ENCODE data around the gene C4orf46.

The C4orf46 gene

DNA sequence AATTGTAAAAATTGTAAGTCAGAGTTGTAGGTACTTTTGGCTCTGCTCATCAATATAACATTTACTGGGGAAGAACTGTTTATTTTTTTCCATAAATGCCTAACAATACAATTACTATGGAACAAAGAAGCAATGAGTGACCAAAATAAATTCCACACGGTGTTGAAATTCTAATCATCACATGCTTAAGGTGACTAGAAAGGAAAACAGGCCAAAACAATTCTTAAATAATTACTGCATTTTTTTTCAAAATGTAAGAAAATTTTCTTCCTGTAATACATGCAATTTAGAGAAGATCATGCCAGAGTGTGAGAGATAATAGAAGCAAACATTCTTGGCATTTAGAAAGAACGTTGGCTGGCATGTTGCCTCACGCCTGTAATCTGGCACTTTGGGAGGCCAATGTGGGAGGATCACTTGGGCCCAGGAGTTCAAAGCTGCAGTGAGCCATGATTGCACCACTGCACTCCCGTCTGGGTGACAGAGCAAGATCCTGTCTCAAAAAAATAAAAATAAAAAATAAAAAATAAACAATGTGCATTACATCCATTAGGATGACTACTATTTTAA, 22.5 kb downstream of the C4orf46 start:
- DNase-seq: no peak

DNA sequence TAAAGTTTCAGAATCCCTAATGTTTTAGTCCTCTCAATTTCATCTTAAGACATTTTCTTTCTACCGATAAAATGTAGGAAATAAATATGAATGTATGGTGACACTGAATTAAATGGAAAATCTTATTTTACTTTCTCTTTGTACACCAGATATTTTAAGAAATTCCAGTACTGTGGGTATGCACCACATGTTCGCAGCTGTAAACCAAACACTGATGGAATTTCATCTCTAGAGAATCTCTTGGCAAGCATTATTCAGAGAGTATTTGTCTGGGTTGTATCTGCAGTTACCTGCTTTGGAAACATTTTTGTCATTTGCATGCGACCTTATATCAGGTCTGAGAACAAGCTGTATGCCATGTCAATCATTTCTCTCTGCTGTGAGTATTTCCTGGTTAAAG, 26.9 kb downstream of the C4orf46 start:
- DNase-seq: no peak

DNA sequence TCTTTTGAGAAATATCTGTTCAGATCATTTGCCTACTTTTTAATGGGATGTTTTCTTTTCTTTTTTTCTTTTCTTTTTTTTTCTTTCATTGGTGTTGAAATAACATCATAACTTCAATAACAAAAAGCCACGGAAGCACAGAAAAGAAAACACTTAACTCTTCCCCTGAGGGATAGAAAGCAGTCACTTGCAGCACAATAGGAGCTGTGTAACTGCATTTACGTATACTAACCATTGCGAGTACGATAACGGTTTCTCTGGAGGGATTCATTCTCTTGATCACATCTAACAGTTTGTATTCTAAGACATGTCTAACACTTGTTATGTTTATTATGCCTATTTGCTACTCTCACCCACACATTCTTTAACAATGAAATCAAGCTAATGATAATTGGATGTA, 27.3 kb downstream of the C4orf46 start:
- no peak for DNase-seq

DNA sequence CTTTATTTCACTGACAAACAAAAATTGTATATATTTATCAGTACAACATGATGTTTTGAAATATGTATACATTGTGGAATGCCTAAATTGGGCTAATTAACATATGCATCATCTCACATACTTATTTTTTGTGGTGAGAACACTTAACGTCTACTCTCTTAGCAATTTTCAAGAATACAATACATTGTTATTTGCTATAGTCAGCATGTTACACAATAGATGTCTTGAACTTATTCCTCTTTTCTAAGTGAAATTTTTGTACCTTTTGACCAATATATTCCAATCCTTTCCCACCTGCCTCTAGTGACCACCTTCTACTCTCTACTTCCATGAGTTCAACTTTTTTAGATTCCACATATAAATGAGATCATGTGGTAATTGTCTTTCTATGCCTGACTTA, 35.1 kb downstream of the C4orf46 start:
- no peak for DNase-seq

DNA sequence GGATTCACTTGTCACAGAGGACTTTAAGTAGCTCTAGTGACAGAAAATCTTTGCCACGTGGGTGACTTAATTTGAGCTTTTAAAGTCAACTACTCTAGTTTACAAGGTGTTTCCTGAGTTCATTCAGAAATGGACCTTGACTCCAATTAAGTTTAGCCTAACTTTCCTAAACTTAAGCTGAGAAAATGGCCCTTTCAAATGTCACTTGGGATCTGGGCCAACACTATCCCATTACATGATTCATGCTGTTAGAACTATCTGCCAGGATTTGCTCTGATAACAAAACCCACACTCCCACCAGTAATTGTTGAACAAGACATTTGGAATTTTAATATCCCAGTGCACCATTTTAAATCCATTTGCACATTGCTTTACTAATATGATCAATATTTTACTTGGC, 40.8 kb downstream of the C4orf46 start:
- peak; percentile 46 for DNase-seq

DNA sequence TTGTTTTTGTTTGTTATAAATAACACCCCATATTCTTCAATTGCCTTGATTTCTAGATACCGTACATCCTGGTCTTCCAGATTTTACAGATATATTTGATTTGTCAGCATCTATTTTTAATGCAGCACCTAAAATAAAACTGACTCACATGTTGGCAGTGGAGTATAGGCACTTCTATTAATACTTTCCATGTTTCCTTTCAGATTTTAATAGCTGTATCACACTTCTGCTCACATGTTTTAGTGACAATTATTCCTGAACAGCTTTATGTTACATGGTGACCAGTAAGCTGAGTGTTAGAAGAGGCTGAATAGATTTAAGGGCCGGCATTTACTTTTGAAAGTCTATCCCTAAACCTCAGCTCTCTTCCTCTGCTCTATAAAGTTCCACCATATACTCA, 46.1 kb downstream of the C4orf46 start:
- DNase-seq: no peak

DNA sequence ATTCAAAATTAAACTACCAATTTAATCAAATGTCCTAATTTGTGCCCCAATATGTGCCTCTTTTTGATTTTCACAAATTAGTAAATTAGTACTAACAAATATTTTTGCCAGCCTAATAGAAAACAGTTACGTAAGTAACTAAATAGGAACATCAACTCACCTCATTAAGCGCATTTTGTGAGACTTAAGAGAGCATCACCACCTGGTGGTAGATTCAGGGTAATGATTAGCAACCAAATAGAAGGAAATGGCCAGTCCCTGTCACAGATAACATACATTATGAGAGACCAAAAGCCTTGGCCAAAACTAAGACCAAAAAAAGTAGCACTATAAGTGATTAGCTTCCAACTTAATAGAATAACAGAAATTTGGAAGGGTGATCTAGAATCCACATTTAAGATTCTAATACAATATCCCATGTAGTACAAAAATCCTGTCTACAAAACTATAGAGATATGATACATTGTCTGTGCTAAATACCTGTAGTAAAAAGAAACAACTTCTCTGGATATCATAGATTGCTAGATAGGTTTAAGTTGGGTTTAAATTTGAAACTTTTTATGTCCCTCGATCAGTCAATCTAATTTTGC, 46.7 kb downstream of the C4orf46 start:
- peak; percentile 53 for DNase-seq

DNA sequence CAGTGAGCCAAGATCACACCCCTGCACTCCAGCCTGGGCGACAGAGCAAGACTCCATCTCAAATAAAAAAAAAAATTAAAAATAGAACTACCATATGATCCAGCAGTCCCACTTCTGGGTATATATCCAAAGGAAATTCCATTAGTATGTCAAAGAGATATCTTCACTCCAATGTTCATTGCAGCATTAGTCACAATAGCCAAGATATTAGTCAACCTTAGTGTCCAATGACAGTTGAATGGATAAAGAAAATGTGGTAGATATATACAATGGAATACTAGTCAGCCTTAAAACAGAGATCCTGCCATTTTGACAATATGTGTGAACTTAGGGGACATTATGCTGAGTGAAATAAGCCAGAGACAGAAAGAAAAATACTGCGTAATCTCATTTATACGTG, 49.4 kb downstream of the C4orf46 start:
- DNase-seq: peak; percentile 14

DNA sequence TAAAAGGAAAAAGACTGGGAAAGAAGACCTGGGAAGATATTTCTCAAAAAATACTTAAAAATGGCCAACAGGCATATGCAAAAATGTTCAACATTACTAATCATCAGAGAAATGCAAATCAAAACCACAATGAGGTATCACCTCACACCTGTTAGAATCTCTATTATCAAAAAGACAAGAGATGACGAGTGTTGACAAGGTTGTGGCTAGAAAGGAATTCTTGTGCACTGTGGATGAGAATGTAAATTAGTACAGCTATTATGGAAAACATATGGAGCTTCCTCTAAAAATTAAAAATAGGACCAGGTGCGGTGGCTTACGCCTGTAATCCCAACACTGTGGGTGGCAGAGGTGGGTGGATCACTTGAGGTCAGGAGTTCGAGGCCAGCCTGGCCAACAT, 50.0 kb downstream of the C4orf46 start:
- peak; percentile 14 for DNase-seq

DNA sequence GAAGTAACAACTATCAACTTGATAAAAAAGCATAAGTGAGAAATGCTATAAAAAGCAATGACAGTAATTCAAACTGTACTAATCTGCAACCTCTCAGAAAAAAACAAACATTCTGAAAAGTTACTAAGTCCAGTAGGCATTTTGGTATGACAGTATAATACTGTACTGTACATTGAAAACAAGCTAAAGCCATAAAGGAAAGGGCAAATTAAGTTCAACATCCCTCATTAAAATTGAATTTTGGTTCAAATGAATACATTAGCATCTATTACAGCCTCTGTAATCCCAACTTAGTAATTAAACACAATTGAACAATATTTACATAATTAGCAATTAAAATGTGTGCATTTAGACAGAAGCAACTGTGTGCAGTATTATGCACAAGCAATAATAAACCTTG, 53.7 kb downstream of the C4orf46 start:
- no peak for DNase-seq
